Skeletal muscle cell (primary cell): ENCODE measurements around the gene CXorf49.
"Not testable (repeated sequence)": the region's sequence is repeated elsewhere in the genome, so short reads cannot be mapped to it uniquely, and the experiment has no call there.

ENCODE experiments used
- DNase-seq: peaks from one replicate; pipeline ENCODE4 v3.0.0-alpha.2; 2010; ENCODE audit warnings: low read depth
- H3K4me3 ChIP-seq: 2 replicates; pipeline ENCODE4 v1.5.1; 2011; ENCODE audit warnings: low read depth, mild to moderate bottlenecking, control low read depth, low read length, moderate library complexity

The CXorf49 gene

GRCh38 chrX:71718185-71718584 is at the start of gene CXorf49:
CXorf49 (minus strand) TSS chrX:71718285; CDS start chrX:71718151, 134 bp downstream.
- not testable (repeated sequence) for DNase-seq, H3K4me3 ChIP-seq

DNA sequence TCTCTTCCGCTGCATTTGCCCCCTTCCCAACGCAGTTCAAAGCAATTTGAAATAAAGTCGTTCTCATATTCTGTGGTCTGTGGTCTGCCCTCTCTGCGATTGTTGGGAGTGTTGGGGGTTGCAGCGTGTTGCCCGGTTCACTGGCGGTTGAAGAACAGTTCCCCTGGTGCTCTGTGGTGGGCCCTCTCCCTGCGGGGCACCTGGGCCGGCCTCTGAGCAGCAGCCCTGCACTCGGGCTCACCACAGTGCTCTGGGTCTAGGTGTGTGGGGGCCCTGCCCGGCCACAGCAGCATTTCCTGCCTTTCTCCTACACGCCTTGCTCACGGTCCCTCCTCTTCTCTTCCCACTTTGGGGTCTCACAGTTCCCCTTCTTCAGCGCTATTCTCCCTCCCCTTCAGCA is 49.0 kb upstream of the CXorf49 start:
- not testable (repeated sequence) for H3K4me3 ChIP-seq, DNase-seq

GRCh38 chrX:71765613-71766012 is 47.5 kb upstream of the CXorf49 start:
- not testable (repeated sequence) for DNase-seq, H3K4me3 ChIP-seq

DNA sequence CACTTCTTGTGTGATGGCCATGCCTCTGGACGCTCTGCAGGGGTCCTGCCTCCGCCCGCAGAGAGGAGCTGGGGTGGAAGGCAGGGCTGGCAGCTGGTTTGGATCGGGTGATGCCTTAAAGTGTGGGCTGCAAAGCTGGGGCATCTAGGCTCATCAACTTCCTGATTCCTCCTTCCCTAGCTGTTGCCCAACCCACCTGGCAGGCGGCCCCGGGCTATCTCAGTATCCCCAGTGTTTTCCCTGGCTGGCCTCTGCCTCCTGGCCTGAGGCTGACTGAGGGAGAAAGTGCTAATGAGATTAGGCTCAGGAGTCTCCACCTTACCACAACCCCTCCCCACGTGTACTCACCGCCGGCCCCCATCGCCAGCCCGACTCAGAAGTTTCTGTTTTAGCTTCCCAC is 46.7 kb upstream of the CXorf49 start:
- not testable (repeated sequence) for DNase-seq

DNA sequence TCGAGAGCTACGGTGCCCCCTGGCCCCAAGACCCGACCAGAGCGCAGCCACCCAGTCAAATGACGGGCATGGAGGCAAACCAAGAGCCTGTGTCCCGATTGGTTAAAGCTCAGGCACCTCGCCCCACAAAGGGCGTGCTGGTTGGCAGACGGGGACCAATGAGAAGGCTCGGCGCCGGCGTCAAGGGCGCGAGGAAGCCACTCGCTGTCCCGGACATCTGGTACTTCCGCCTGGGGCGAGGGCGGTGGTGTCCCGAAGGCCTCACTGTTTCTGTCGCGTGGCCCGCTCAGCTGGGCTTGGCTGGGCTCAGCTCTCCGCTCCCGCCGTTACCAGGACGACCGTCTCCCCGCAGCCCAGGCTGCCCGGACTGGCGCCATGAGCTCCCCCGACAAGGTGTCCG is 45.0 kb upstream of the CXorf49 start, which contains the start of gene CXorf49B:
CXorf49B (plus strand) TSS at position 301 of the 400 bp plus-strand sequence; CDS start at position 376, 75 bp downstream.
- H3K4me3 ChIP-seq, DNase-seq: not testable (repeated sequence)

More for the DNA sequence above, 46.7 kb upstream of the CXorf49 start:
- not testable (repeated sequence) for H3K4me3 ChIP-seq

DNA sequence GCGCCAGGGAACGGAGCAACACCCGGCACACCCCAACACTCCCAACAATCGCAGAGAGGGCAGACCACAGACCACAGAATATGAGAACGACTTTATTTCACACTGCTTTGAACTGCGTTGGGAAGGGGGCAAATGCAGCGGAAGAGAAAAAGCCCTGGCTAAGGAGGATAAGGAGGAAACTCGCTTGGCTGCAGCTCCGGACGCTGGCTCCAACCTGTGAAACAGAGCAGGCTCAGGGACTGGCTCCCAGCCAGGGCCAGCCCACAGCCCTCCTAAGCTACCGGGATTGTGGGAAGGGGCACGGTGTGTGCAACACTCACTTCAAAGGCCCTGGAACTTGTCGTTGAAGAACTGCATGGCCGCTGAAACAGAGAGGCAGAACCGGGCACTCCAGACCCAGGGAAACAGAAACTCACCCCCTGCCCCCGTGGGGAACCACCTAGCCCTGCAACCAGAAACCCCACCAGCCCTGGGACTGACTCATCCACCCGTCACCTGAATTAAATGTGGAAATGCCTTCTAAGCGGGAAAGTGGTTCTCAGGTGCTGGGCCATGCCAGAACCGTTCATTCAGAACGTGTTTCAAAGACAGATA is 42.7 kb upstream of the CXorf49 start:
- H3K4me3 ChIP-seq, DNase-seq: not testable (repeated sequence)

GRCh38 chrX:71720289-71720886 is 2.3 kb upstream of the CXorf49 start:
- not testable (repeated sequence) for DNase-seq, H3K4me3 ChIP-seq

DNA sequence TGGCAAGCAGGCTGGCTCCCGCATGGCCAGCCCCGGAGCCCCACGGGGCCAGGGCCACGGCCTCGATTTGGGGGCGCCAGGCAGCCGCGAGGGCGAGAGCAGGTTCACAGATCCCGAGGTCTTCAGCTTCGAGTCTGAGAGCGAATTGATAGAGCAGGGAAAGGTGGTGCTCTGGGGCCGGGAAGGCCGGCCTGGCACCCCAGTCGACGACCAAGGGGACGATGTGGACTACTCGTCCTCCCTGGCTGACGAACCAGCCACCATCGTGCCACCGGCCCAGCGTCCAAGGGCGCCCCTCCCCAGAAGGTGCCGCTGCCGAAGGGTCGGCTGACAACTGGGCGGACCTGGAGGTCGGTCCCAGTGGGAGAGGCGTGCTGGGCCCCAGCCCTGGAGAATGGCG is 1.1 kb upstream of the CXorf49 start:
- H3K4me3 ChIP-seq, DNase-seq: not testable (repeated sequence)

GRCh38 chrX:71716323-71716722 is 1.8 kb downstream of the CXorf49 start:
- not testable (repeated sequence) for DNase-seq

DNA sequence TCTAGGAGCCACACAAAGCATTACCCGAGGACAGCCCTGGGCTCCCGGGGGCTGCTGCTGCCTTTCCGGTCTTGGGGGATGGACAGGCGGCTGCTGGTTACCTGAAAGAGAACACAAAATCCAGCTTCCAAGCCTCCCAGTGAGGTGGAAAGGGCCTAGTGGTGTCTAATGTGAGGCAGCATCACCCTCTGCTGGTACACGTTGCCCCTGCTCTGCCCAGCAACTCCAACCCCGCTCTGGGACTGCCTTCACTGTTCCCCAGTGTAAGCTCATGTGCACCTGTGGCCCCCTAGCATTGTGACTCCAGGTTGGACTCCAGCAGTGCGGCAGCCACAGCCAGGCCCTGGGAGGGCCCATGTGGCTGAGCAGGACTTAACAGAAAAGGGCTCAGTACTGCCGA is 2.5 kb downstream of the CXorf49 start:
- DNase-seq, result not testable (repeated sequence)

More at GRCh38 chrX:71716323-71716722, 1.8 kb downstream of the CXorf49 start:
- H3K4me3 ChIP-seq, result not testable (repeated sequence)

DNA sequence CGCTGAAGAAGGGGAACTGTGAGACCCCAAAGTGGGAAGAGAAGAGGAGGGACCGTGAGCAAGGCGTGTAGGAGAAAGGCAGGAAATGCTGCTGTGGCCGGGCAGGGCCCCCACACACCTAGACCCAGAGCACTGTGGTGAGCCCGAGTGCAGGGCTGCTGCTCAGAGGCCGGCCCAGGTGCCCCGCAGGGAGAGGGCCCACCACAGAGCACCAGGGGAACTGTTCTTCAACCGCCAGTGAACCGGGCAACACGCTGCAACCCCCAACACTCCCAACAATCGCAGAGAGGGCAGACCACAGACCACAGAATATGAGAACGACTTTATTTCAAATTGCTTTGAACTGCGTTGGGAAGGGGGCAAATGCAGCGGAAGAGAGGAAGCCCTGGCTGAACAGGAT is 4.0 kb downstream of the CXorf49 start:
- not testable (repeated sequence) for DNase-seq, H3K4me3 ChIP-seq

More for the DNA sequence above, 2.5 kb downstream of the CXorf49 start:
- not testable (repeated sequence) for H3K4me3 ChIP-seq

DNA sequence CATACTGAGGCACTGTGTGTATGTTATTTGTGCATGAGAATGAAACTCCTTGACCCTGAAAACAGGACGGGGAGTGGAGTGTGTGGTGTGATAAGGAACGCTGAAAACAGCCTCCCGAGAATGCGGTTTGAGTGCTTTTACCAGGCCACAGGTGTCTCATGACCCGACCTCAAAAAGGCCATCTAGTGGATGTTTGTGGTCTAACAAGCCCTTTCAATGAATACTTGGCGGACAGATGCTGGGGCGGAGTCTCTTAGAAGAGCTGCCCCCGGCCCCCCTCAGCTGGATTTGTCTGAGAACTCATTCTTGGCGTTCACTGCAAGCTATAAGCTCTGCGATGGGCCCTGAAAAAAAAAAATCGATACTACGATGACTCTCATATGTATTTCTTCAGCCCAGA is 15.2 kb downstream of the CXorf49 start:
- DNase-seq, H3K4me3 ChIP-seq: not testable (repeated sequence)

- not testable (repeated sequence) for H3K4me3 ChIP-seq, DNase-seq
Observed at GRCh38 chrX:71699023-71699344, 19.1 kb downstream of the CXorf49 start.

GRCh38 chrX:71698299-71699022 is 19.6 kb downstream of the CXorf49 start:
- not testable (repeated sequence) for DNase-seq, H3K4me3 ChIP-seq

DNA sequence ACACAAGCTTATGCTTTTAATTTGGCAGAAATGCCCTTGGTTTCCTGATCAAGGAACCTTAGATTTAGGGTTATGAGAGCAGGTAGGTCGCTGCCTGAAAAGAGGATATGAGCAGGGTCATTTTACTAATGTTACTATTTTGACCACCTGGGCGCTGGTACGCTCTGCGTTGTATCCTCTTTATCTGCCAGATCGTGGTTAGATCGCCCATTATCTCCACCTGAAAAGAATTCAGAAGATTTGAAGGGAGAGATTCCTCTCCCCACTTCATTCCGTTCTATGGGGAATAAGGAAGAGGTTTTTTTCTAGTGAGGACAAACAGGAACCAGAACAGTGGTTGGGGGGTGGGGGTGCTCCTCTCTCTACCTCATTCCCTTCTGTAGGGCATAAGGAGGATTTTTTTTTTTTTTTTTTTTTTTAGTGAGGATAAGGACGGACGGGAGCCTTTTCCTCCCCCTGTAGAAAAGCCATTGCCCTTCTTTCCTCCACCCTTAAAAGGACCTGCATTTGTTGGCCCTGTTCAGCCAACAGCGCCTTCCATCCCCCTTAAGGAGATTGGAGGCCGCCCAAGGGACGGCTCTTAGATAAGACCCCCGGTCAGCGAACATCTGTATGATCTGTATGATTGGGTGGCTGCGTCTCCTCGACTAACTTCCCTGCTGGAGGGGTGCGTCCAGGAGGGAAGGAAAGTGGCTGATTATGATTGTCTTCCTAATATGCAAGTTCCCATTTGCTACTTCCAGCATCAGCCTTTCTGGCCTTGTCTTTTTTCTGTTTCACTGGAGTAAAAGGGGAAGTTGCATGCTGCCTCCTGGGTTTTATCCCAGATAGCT is 20.4 kb downstream of the CXorf49 start:
- DNase-seq, H3K4me3 ChIP-seq: not testable (repeated sequence)

DNA sequence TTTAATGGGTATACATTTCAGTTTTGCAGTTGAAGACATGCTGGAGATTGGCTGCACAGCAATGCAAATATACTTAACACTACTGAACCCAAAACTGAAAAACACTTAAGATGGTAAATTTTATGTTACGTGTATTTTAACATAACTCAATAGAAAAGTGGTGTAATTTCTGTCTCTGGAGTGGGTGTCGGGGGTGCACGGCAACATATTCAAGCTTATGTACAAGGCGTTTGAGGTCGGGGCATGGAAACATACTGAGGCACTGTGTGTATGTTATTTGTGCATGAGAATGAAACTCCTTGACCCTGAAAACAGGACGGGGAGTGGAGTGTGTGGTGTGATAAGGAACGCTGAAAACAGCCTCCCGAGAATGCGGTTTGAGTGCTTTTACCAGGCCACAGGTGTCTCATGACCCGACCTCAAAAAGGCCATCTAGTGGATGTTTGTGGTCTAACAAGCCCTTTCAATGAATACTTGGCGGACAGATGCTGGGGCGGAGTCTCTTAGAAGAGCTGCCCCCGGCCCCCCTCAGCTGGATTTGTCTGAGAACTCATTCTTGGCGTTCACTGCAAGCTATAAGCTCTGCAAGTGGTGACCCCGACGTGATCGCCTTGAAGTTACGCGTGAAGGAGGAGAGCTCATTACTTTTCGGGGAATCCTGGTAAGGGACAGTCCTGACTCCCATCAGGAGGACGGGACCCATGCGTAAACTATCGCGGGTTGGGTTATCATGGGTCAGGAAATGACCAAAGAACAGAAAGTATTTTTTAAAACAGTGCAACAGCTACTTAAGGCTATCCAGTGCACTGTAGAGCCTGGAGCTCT is 21.2 kb downstream of the CXorf49 start:
- DNase-seq, H3K4me3 ChIP-seq: not testable (repeated sequence)

GRCh38 chrX:71679575-71680207 is 38.4 kb downstream of the CXorf49 start:
- H3K4me3 ChIP-seq, result no peak overlapping the region
- DNase-seq, result no peak

GRCh38 chrX:71677195-71677594 is 40.9 kb downstream of the CXorf49 start:
- H3K4me3 ChIP-seq, DNase-seq: not testable (repeated sequence)
